ENCODE data around the gene C1QTNF3. TPM values are rescaled to one million over a fixed set of nuclear protein-coding genes. Genes with fewer than 3 reads are reported as not detected.

Gene C1QTNF3
- total and polyA plus RNA-seq, 11 donors: 0.20 to 11.6 (median 0.93) TPM

GRCh38 chr5:33975852-33976251, 67.2 kb downstream of the C1QTNF3 start:
- Histone ChIP-seq H3K27me3 (no peaks in the 10 kb centered on the region), H3K36me3 (no peaks in the 10 kb centered on the region), H3K9me3 (no peaks in the 10 kb centered on the region), H3K4me1 (peaks cover 0 to 9% (median 0%) of the 10 kb centered on the region in 12 donors), H3K27ac (peak overlapping the region in 2 of 12 donors; percentile 32 to 69), H3K4me3 (no peak overlapping the region)
- TF ChIP-seq CTCF (IDR thresholded peaks at IDR 0.05) (no peak), POLR2A (IDR thresholded peaks at IDR 0.05) (no peak)
- WGBS, 4 donors: 43 to 56% (median 45%) methylated on average over 5 of the region's 5 CpGs
- ATAC-seq (no peak), DNase-seq (no peak)
- intact Hi-C loops (cut with DNase I): loop anchor here in 1 of 10 donors (10.0 kb wide), 1 partner anchor 541 kb away; no protein-coding TSS in a partner anchor

GRCh38 chr5:33973271-33973670, 69.7 kb downstream of the C1QTNF3 start:
- no peak for TF ChIP-seq CTCF (IDR thresholded peaks at IDR 0.05)
- TF ChIP-seq POLR2A (IDR thresholded peaks at IDR 0.05): no peak
- 83 to 87% (median 85%) methylated on average over 2 of the region's 2 CpGs for WGBS, 4 donors
- Histone ChIP-seq H3K4me1 (peaks cover 0 to 13% (median under 1%) of the 10 kb centered on the region in 12 donors), H3K27me3 (no peaks in the 10 kb centered on the region), H3K9me3 (no peaks in the 10 kb centered on the region), H3K36me3 (no peaks in the 10 kb centered on the region), H3K27ac (no peak overlapping the region), H3K4me3 (no peak overlapping the region)
- ATAC-seq (no peak), DNase-seq (no peak)
- intact Hi-C loops (cut with DNase I): loop anchor here in 3 of 10 donors (5.0 to 10.0 kb wide), 2 partner anchors 536 to 538 kb away; no protein-coding TSS in a partner anchor

- 51 to 62% (median 57%) methylated on average over 10 of the region's 10 CpGs for WGBS, 4 donors
Observed at GRCh38 chr5:33969572-33970452, 73.2 kb downstream of the C1QTNF3 start.

More at GRCh38 chr5:33969572-33970452, 73.2 kb downstream of the C1QTNF3 start:
- peak in 3 of 5 donors; percentile 13 to 19 (median 18) for DNase-seq
- Histone ChIP-seq H3K27me3 (no peaks in the 10 kb centered on the region), H3K4me3 (no peak overlapping the region), H3K36me3 (no peaks in the 10 kb centered on the region), H3K9me3 (no peaks in the 10 kb centered on the region), H3K4me1 (peaks cover 0 to 15% (median 0%) of the 10 kb centered on the region in 12 donors), H3K27ac (no peak overlapping the region)
- TF ChIP-seq POLR2A (IDR thresholded peaks at IDR 0.05) (no peak), CTCF (IDR thresholded peaks at IDR 0.05) (peak; percentile 52 to 77 (median 62))
- peak; percentile 64 to 81 (median 70) for ATAC-seq
- intact Hi-C loops (cut with DNase I): loop anchor here in 9 of 10 donors (2.0 to 10.0 kb wide), 6 partner anchors 495 to 535 kb away; no protein-coding TSS in a partner anchor
